ENCODE results near the gene UBE2F.

DNA sequence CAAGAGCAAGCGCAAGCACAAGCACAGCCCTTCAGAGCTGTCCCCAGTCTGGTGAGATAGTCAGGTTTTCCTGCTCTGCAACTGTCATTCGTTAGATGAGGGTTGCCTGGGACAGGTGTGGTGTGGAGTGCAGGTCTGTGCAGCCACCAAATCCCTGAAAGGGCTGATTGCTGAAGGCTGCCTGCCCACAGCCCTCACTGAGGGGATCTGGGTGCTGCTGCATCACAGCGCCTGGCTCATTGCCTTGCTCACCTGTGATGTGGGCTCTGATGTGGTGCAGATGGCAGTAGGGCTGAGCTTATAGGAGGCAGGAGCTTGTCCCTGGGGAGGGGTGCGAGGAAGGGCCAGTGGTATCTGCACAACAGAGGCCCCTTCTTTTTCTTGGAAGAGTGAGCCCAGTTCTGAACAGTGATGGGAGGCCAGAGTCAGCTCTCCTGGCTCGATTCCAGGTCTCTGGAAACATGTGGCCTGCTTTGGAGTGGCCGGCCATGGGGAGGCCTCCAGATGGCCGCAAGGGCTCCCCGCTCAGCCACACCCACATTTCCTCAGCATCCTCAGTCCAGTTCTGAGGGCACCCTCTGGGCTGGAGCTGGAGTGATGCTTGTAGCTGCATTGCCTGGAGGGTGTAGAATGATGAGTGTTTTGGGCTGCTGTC, 11.4 kb downstream of the UBE2F start:
- TF ChIP-seq, protein P1, sequence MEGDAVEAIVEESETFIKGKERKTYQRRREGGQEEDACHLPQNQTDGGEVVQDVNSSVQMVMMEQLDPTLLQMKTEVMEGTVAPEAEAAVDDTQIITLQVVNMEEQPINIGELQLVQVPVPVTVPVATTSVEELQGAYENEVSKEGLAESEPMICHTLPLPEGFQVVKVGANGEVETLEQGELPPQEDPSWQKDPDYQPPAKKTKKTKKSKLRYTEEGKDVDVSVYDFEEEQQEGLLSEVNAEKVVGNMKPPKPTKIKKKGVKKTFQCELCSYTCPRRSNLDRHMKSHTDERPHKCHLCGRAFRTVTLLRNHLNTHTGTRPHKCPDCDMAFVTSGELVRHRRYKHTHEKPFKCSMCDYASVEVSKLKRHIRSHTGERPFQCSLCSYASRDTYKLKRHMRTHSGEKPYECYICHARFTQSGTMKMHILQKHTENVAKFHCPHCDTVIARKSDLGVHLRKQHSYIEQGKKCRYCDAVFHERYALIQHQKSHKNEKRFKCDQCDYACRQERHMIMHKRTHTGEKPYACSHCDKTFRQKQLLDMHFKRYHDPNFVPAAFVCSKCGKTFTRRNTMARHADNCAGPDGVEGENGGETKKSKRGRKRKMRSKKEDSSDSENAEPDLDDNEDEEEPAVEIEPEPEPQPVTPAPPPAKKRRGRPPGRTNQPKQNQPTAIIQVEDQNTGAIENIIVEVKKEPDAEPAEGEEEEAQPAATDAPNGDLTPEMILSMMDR (conservative IDR thresholded peaks at IDR 0.05; ENCODE audit: low read depth, low read length) = no peak
- TF ChIP-seq, protein P2, sequence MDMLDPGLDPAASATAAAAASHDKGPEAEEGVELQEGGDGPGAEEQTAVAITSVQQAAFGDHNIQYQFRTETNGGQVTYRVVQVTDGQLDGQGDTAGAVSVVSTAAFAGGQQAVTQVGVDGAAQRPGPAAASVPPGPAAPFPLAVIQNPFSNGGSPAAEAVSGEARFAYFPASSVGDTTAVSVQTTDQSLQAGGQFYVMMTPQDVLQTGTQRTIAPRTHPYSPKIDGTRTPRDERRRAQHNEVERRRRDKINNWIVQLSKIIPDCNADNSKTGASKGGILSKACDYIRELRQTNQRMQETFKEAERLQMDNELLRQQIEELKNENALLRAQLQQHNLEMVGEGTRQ (IDR thresholded peaks at IDR 0.05; ENCODE audit: low read depth, low read length) = no peak
- TF ChIP-seq POLR2A (IDR thresholded peaks at IDR 0.05; ENCODE audit: low read depth, low read length) (no peak), SMC3 (IDR thresholded peaks at IDR 0.05; ENCODE audit: low read depth, low read length) (no peak), RAD21 (IDR thresholded peaks at IDR 0.05; ENCODE audit: low read length) (no peak), MAZ (IDR thresholded peaks at IDR 0.05; ENCODE audit: borderline replicate concordance, low read depth, low read length) (no peak), CHD1 (IDR thresholded peaks at IDR 0.05; ENCODE audit: low read depth, low read length) (no peak)
